Right lobe of liver (tissue), 6 donors: ENCODE data around the gene C11orf58. TPM values are rescaled to one million over a fixed set of nuclear protein-coding genes. Genes with fewer than 3 reads are reported as not detected.

Source experiments
- ATAC-seq, 4 donors: fragments of 200-7000 bp; cut with Tn5 transposase; one replicate each; pipeline ENCODE4 v1.9.1; 2020; ENCODE audit warnings: mild to moderate bottlenecking in 4 of 4, moderate library complexity in 4 of 4
- DNase-seq, 3 donors: peaks; one replicate each; pipeline ENCODE4 v3.0.0-alpha.2; 2020
- H3K27ac ChIP-seq, 3 donors: fragments of 200-600 bp; one replicate each; pipeline ENCODE4 v1.8.0; 2022
- H3K27me3 ChIP-seq, 2 donors: fragments of 200-600 bp; one replicate each; pipeline ENCODE4 v1.8.0; 2022
- H3K36me3 ChIP-seq, 4 donors: fragments of 200-600 bp; sonication (generic) in 1 of 4; one replicate each; pipeline versions ENCODE4 v1.5.1 to v1.8.0; 2017 to 2022; ENCODE audit warnings: control low read depth in 1 of 4
- H3K4me1 ChIP-seq, 4 donors: fragments of 200-600 bp; sonication (generic) in 1 of 4; one replicate each; pipeline versions ENCODE4 v1.5.1 to v1.8.0; 2017 to 2022; ENCODE audit warnings: control low read depth in 1 of 4
- H3K4me3 ChIP-seq, 3 donors: fragments of 200-600 bp; one replicate each; pipeline ENCODE4 v1.8.0; 2022
- H3K9me3 ChIP-seq, 4 donors: fragments of 200-600 bp; sonication (generic) in 1 of 4; one replicate each; pipeline versions ENCODE4 v1.5.1 to v1.8.0; 2017 to 2022; ENCODE audit warnings: control low read depth in 1 of 4
- POLR2A ChIP-seq: fragments of 450-650 bp; IDR thresholded peaks from one replicate; pipeline ENCODE4 v1.6.1; 2017; ENCODE audit warnings: antibody characterized with exemption, mild to moderate bottlenecking
- WGBS: methylation state at CpG from one replicate; pipeline ENCODE4 v1.1.6; 2018; ENCODE audit warnings: low coverage, low lambda C conversion rate; ENCODE audit not compliant: insufficient coverage; ENCODE audit errors: missing lambda C conversion rate; 5-methylcytosine and 5-hydroxymethylcytosine counted together
- intact Hi-C, 2 donors: fragments of 100-400 bp; cut with DNase I; formaldehyde crosslinking; loops; one replicate each; pipeline versions ENCODE4 v1.11.2 to v1.14.1; 2022
- total RNA-seq, 6 experiments: library from RNA; depleted of rRNA in 2 of 6; stranded (reverse); fragments of >200 nt in 2 of 6; fragmentation: NEBNext Ultra II Directional in 3 of 6; extraction: Animal tissue kit (Norgen Biotek cat#: 25700) in 3 of 6; gene quantifications; one replicate each; pipeline versions ENCODE4 v1.1.0 to v1.2.4, GENCODE V29; 2016 to 2023
- TF ChIP-seq, protein P1 (sequence below), 4 donors: fragments of 200-600 bp in 3 of 4; fragments of 450-650 bp in 1 of 4; IDR thresholded peaks; one replicate each; pipeline versions ENCODE4 v1.5.1 to v1.8.0; 2016 to 2022; ENCODE audit warnings: antibody characterized with exemption in 4 of 4, mild to moderate bottlenecking in 2 of 4
- donor health status: DM: no; HTN: yes; CAD: no.
- donor health status: DM: no; HTN: no; CAD: no.
- donor health status: DM: no; HTN: no; CAD: no.
- donor health status: DM: no; HTN: yes; CAD: no.
- donor health status: DM: no; HTN: yes; CAD: no.

C11orf58 gene
- total RNA-seq, 6 experiments from 2014 or later: 50.3 to 79.1 (median 56.9) TPM

DNA sequence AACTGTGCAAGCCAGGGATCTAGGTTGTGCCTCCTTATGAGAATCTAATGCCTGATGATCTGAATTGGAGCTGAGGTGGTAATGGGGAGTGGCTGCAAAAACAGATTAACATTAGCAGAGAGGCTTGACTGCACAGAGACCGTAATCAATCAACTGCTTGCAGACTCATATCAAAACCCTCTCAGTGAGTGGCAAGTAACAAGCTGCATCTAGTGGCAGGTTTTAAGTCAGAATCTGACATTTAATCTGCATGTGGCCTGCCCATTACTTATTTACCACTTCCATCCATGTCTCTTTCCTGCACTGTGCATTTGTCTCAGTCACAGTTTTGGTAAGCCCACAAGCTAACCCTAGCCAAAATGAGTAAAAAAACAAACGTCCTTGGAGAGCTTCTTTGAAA is 11.2 kb downstream of the C11orf58 start:
- Histone ChIP-seq H3K9me3 (no peaks in the 10 kb centered on the region), H3K27ac (no peak overlapping the region), H3K4me3 (no peak overlapping the region), H3K36me3 (peaks cover 3 to 93% (median 43%) of the 10 kb centered on the region in 4 donors), H3K27me3 (no peaks in the 10 kb centered on the region), H3K4me1 (peaks cover 0 to 6% (median 0%) of the 10 kb centered on the region in 4 donors)
- 63% methylated on average over 2 of the region's 2 CpGs for WGBS
- intact Hi-C loops: no loop called here
- ATAC-seq (no peak), DNase-seq (no peak)
- no peak for TF ChIP-seq POLR2A
- TF ChIP-seq, protein P1, sequence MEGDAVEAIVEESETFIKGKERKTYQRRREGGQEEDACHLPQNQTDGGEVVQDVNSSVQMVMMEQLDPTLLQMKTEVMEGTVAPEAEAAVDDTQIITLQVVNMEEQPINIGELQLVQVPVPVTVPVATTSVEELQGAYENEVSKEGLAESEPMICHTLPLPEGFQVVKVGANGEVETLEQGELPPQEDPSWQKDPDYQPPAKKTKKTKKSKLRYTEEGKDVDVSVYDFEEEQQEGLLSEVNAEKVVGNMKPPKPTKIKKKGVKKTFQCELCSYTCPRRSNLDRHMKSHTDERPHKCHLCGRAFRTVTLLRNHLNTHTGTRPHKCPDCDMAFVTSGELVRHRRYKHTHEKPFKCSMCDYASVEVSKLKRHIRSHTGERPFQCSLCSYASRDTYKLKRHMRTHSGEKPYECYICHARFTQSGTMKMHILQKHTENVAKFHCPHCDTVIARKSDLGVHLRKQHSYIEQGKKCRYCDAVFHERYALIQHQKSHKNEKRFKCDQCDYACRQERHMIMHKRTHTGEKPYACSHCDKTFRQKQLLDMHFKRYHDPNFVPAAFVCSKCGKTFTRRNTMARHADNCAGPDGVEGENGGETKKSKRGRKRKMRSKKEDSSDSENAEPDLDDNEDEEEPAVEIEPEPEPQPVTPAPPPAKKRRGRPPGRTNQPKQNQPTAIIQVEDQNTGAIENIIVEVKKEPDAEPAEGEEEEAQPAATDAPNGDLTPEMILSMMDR (IDR thresholded peaks at IDR 0.05): no peak

DNA sequence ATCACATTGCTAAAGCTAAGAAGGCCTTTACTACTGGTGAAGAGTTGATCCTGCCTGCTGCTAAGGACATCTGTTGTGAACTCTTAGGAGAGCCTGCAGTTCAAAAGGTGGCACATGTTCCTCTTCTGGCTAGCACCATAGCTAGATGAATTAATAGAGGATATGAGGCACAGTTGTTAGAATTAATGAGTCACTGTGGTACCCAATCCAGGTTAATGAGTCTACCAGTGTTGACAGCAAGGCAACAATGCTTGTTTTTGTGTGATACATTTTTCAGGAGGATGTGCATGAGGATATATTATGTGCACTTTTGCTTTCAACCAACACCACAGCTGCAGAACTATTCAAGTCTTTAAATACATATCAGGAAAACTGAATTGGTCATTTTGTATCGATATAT is 12.0 kb downstream of the C11orf58 start:
- intact Hi-C loops: no loop called here
- Histone ChIP-seq H3K36me3 (peaks cover 3 to 96% (median 44%) of the 10 kb centered on the region in 4 donors), H3K27me3 (no peaks in the 10 kb centered on the region), H3K9me3 (no peaks in the 10 kb centered on the region), H3K4me3 (no peak overlapping the region), H3K27ac (no peak overlapping the region), H3K4me1 (peaks cover 0 to 5% (median 0%) of the 10 kb centered on the region in 4 donors)
- no peak for ATAC-seq
- no peak for TF ChIP-seq POLR2A
- TF ChIP-seq, protein P1 (IDR thresholded peaks at IDR 0.05): no peak
- 55% methylated on average over 1 of the region's 1 CpG for WGBS
- DNase-seq: no peak

DNA sequence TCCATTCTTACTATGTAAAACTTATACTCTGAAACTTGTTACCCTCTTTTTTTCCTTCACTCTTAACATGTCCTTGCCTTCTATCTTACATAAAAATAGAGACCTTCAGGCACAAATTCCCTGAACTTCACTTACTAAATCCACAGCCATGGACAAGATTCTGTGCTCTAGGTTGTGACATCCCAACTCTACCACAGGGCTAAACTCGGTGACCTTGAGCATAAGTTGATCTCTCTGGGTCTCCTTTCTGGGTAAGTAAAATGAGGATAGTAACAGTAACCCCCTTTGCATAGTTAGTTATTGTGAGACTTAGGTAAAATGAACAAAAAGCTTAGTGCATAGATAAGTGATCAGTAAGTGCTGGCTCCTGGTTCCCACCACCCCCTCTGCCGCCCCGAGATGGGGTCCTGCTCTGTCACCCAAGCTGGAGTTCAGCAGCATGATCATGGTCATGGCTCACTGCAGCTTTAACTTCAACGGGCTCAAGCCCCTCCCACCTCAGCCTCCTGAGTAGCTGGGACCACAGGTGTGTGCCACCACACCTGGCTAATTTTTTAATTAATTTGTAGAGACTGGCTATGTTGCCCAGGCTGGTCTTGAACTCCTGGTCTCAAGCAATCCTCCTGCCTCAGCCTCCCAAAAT is 20.1 kb downstream of the C11orf58 start:
- Histone ChIP-seq H3K9me3 (no peaks in the 10 kb centered on the region), H3K4me3 (no peak overlapping the region), H3K4me1 (peaks cover 0 to 6% (median 0%) of the 10 kb centered on the region in 4 donors), H3K36me3 (peaks cover 0 to 39% (median 10%) of the 10 kb centered on the region in 4 donors), H3K27me3 (no peaks in the 10 kb centered on the region), H3K27ac (no peak overlapping the region)
- peak in 1 of 4 donors; percentile 22 for ATAC-seq
- 85% methylated on average over 2 of the region's 4 CpGs for WGBS
- no peak for DNase-seq
- intact Hi-C loops: no loop called here
- TF ChIP-seq, protein P1 (IDR thresholded peaks at IDR 0.05): no peak
- TF ChIP-seq POLR2A: no peak

DNA sequence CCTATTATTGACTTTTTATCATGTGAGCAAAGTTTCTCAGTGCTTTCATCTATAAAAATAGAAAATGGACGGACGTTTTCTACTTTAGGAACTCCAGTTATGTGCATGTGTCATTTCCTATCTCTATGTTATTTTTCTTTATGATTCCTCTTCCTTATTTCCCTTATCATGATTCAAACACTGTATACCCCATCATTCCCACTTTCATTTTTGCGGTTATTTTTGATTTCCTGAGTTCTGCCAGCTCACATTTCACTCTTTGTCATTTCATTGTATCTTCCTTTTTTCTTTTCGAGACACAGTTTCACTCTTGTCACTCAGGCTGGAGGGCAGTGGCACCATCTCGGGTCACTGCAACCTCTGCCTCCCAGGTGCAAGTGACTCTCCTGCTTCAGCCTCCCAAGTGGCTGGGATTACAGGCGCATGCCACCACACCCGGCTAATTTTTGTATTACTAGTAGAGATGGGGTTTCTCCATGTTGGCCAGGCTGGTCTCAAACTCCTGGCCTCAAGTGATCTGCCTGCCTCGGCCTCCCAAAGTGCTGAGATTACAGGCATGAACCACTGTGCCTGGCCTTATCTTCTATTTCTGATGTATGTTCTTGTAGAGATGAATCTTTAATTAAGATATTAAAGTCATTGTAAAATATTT is 21.5 kb downstream of the C11orf58 start:
- TF ChIP-seq, protein P1 (IDR thresholded peaks at IDR 0.05): no peak
- no peak for TF ChIP-seq POLR2A
- intact Hi-C loops: no loop called here
- 35% methylated on average over 6 of the region's 8 CpGs for WGBS
- no peaks in the 10 kb centered on the region for H3K9me3 ChIP-seq
- H3K27me3 ChIP-seq: no peaks in the 10 kb centered on the region
- H3K4me3 ChIP-seq: no peak overlapping the region
- H3K36me3 ChIP-seq: peaks cover 0 to 25% (median 5%) of the 10 kb centered on the region in 4 donors
- no peak overlapping the region for H3K27ac ChIP-seq
- DNase-seq (no peak), ATAC-seq (no peak)
- peaks cover 0 to 6% (median 0%) of the 10 kb centered on the region in 4 donors for H3K4me1 ChIP-seq
